ENCODE results near the gene MAP3K12. TPM values are rescaled to one million over a fixed set of nuclear protein-coding genes. Genes with fewer than 3 reads are reported as not detected.

MAP3K12 gene
- total RNA-seq, 4 donors from 2014 or later = 12.6 to 20.1 (median 18.9) TPM

DNA sequence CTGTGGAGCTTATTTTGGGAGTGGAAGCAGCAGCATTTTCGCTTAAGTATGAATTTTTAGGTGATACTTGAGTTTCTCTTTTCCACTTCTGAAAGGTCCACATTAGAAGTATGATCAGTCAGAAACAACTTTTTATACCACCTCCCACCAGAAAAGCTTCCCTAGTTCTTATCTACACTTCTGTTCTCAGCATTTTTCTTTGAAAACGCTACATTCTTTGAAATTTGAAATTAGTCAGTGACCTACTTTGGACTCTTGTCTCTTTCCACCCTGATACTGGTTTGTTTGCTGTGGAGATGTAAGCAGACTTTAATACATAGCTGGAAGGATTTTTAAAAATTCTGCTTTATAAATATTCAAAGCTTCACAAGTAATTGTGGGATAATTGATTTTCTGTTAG lies 25.2 kb downstream of the MAP3K12 start:
- DNase-seq (ENCODE audit: extremely low spot score) = no peak
- WGBS = 68% methylated on average over 2 of the region's 2 CpGs
- Histone ChIP-seq H3K27me3 (no peaks in the 10 kb centered on the region), H3K4me3 (no peak overlapping the region), H3K27ac (replicated peaks in 1 of 4) (peak overlapping the region in 1 of 4 donors; percentile 55), H3K4me1 (peaks cover 53 to 89% (median 74%) of the 10 kb centered on the region in 4 donors), H3K9me3 (no peaks in the 10 kb centered on the region), H3K36me3 (peaks cover 61 to 100% (median 98%) of the 10 kb centered on the region in 4 donors)
- intact Hi-C loops (cut with DNase I) = no loop called here
- TF ChIP-seq POLR2A (IDR thresholded peaks at IDR 0.05; ENCODE audit: low read depth) (no peak), EP300 (IDR thresholded peaks at IDR 0.05) (no peak), POLR2AphosphoS5 (IDR thresholded peaks at IDR 0.05) (no peak)
- TF ChIP-seq, protein P1, sequence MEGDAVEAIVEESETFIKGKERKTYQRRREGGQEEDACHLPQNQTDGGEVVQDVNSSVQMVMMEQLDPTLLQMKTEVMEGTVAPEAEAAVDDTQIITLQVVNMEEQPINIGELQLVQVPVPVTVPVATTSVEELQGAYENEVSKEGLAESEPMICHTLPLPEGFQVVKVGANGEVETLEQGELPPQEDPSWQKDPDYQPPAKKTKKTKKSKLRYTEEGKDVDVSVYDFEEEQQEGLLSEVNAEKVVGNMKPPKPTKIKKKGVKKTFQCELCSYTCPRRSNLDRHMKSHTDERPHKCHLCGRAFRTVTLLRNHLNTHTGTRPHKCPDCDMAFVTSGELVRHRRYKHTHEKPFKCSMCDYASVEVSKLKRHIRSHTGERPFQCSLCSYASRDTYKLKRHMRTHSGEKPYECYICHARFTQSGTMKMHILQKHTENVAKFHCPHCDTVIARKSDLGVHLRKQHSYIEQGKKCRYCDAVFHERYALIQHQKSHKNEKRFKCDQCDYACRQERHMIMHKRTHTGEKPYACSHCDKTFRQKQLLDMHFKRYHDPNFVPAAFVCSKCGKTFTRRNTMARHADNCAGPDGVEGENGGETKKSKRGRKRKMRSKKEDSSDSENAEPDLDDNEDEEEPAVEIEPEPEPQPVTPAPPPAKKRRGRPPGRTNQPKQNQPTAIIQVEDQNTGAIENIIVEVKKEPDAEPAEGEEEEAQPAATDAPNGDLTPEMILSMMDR (IDR thresholded peaks at IDR 0.05) = no peak

DNA sequence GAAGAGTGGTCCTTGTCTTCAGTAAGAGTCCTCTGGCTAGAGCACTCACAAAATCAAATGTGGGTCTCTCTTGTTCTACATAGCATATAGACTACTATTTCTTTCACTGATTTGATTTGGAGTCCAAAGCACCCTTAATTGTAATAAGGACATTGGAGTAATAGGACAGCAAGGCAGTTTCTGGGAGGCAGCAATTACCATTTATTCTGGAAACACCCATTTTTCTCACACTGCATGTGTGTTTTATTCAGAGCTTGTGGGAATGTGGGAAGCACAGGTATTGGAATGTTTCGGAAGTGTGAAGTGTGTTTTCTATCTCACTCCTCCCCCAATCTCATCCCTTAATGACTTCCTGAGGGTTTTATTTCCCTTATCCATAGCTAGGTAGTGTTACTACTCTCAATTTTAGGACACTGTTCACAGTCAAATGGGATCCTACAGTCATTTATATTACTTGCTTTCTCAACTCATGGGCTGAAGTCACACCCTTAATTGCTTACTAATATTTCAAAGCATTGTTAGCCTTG lies 27.1 kb downstream of the MAP3K12 start:
- H3K27me3 ChIP-seq = no peaks in the 10 kb centered on the region
- H3K9me3 ChIP-seq = no peaks in the 10 kb centered on the region
- H3K27ac ChIP-seq (replicated peaks in 1 of 4) = peak overlapping the region in 2 of 4 donors; percentile 2 to 7
- no peak for DNase-seq (ENCODE audit: extremely low spot score)
- peaks cover 81 to 100% (median 100%) of the 10 kb centered on the region in 4 donors for H3K36me3 ChIP-seq
- TF ChIP-seq, protein P1 (IDR thresholded peaks at IDR 0.05) = no peak
- no peak for TF ChIP-seq POLR2AphosphoS5 (IDR thresholded peaks at IDR 0.05)
- no peak for TF ChIP-seq EP300 (IDR thresholded peaks at IDR 0.05)
- TF ChIP-seq POLR2A (IDR thresholded peaks at IDR 0.05; ENCODE audit: low read depth) = no peak
- intact Hi-C loops (cut with DNase I) = no loop called here
- H3K4me1 ChIP-seq = peaks cover 48 to 81% (median 59%) of the 10 kb centered on the region in 4 donors
- 86% methylated on average over 1 of the region's 1 CpG for WGBS
- no peak overlapping the region for H3K4me3 ChIP-seq

DNA sequence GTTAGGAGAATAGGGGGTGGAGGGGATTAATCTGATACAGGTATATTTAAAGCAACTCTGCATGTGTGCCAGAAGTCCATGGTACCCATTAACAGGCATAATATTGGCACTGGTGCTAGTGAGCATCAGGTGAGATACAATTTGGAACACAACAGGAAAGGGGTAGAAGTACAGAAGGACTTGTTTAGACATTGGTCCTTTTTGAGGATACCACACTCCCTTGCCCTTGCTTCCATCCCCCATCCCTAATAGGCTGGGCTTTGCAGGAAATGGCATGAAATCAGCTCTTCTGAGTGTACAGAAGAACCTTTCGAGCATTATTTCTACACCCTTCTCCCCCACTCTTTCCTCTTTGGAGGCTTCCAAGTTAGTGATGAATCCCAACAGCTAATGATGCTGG lies 31.0 kb downstream of the MAP3K12 start:
- H3K4me3 ChIP-seq = no peak overlapping the region
- H3K36me3 ChIP-seq = peaks cover 90 to 100% (median 100%) of the 10 kb centered on the region in 4 donors
- intact Hi-C loops (cut with DNase I) = no loop called here
- WGBS = 59% methylated on average over 1 of the region's 1 CpG
- no peak for TF ChIP-seq POLR2A (IDR thresholded peaks at IDR 0.05; ENCODE audit: low read depth)
- no peak for TF ChIP-seq EP300 (IDR thresholded peaks at IDR 0.05)
- TF ChIP-seq POLR2AphosphoS5 (IDR thresholded peaks at IDR 0.05) = no peak
- TF ChIP-seq, protein P1 (IDR thresholded peaks at IDR 0.05) = no peak
- H3K4me1 ChIP-seq = peaks cover 42 to 80% (median 57%) of the 10 kb centered on the region in 4 donors
- H3K27me3 ChIP-seq = no peaks in the 10 kb centered on the region
- DNase-seq (ENCODE audit: extremely low spot score) = no peak
- no peak overlapping the region for H3K27ac ChIP-seq (replicated peaks in 1 of 4)
- no peaks in the 10 kb centered on the region for H3K9me3 ChIP-seq

DNA sequence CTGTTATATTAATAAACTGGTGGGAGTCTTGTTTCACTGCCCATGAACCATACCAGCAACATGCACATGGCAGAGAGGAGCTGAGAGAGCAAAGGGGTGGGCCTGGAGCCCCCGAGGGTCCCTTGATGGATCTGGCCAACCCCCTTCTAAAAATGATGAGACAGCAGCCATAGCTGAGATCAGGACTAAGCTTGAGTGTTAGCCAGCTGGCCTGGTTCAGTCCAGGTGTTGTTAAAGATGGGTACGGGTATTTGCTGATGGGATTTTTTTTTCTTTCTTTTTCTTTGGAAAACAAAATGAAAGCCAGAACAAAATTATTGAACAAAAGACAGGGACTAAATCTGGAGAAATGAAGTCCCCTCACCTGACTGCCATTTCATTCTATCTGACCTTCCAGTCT lies 31.4 kb downstream of the MAP3K12 start:
- no peaks in the 10 kb centered on the region for H3K27me3 ChIP-seq
- H3K4me1 ChIP-seq = peaks cover 38 to 80% (median 57%) of the 10 kb centered on the region in 4 donors
- peaks cover 90 to 100% (median 100%) of the 10 kb centered on the region in 4 donors for H3K36me3 ChIP-seq
- WGBS = 69% methylated on average over 2 of the region's 2 CpGs
- TF ChIP-seq POLR2A (IDR thresholded peaks at IDR 0.05; ENCODE audit: low read depth) (no peak), POLR2AphosphoS5 (IDR thresholded peaks at IDR 0.05) (no peak), EP300 (IDR thresholded peaks at IDR 0.05) (no peak)
- TF ChIP-seq, protein P1 (IDR thresholded peaks at IDR 0.05) = no peak
- intact Hi-C loops (cut with DNase I) = no loop called here
- H3K4me3 ChIP-seq = no peak overlapping the region
- no peaks in the 10 kb centered on the region for H3K9me3 ChIP-seq
- DNase-seq (ENCODE audit: extremely low spot score) = no peak
- H3K27ac ChIP-seq (replicated peaks in 1 of 4) = no peak overlapping the region

DNA sequence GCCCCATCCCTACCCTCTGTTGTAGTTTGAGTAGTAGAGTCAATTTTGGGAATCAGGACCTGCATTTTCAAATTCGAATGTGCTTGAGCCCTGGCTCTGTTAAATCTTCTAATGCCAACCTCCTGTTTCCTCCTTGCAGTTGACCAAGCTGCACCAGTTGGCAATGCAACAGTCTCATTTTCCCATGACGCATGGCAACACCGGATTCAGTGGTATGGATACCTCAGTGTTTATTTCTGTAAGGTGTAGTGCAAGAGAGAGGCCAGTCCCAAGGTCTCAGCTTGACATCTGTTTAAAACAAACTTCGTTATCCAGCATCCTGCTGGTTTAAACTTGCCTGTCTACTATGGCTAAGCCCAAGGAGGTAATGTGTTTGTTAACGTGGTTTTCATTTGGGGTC lies 32.2 kb downstream of the MAP3K12 start:
- H3K36me3 ChIP-seq = peaks cover 94 to 100% (median 100%) of the 10 kb centered on the region in 4 donors
- H3K27me3 ChIP-seq = no peaks in the 10 kb centered on the region
- peaks cover 30 to 80% (median 56%) of the 10 kb centered on the region in 4 donors for H3K4me1 ChIP-seq
- no peak overlapping the region for H3K4me3 ChIP-seq
- intact Hi-C loops (cut with DNase I) = no loop called here
- TF ChIP-seq, protein P1 (IDR thresholded peaks at IDR 0.05) = no peak
- TF ChIP-seq POLR2AphosphoS5 (IDR thresholded peaks at IDR 0.05) = no peak
- TF ChIP-seq EP300 (IDR thresholded peaks at IDR 0.05) = no peak
- no peak for TF ChIP-seq POLR2A (IDR thresholded peaks at IDR 0.05; ENCODE audit: low read depth)
- no peaks in the 10 kb centered on the region for H3K9me3 ChIP-seq
- 52% methylated on average over 5 of the region's 5 CpGs for WGBS
- H3K27ac ChIP-seq (replicated peaks in 1 of 4) = peak overlapping the region in 1 of 4 donors; percentile 10
- no peak for DNase-seq (ENCODE audit: extremely low spot score)
